GM18511 (cell line): ENCODE measurements around the gene NSMCE4A.
"Not testable (repeated sequence)": the region's sequence is repeated elsewhere in the genome, so short reads cannot be mapped to it uniquely, and the experiment has no call there.

Experiments used
- ATAC-seq: cut with Tn5 transposase; IDR thresholded peaks from one replicate; pipeline ENCODE4 v1.9.1; 2021; ENCODE audit warnings: mild to moderate bottlenecking, moderate library complexity; ENCODE audit not compliant: unreplicated experiment

Gene NSMCE4A

GRCh38 chr10:121936295-121936694, 38.7 kb downstream of the NSMCE4A start:
- ATAC-seq, result no peak

GRCh38 chr10:121935702-121936101, 39.3 kb downstream of the NSMCE4A start:
- ATAC-seq, result no peak

- not testable (repeated sequence) for ATAC-seq
These were observed 44.5 kb downstream of the NSMCE4A start for GRCh38 chr10:121930268-121931085.

- ATAC-seq, result not testable (repeated sequence)
These were observed 45.3 kb downstream of the NSMCE4A start for GRCh38 chr10:121929585-121930267.

GRCh38 chr10:121928528-121928884, 46.5 kb downstream of the NSMCE4A start:
- peak; percentile 21 for ATAC-seq

- peak; percentile 89 for ATAC-seq
These were observed 47.0 kb downstream of the NSMCE4A start, which contains the start of gene ATE1 for GRCh38 chr10:121927841-121928527. Gene ATE1, minus strand, starts transcription at chr10:121928031. Its CDS starts 82 bp downstream, at chr10:121927949.

- peak; percentile 43 for ATAC-seq
These were observed 47.6 kb downstream of the NSMCE4A start for GRCh38 chr10:121927318-121927840.

GRCh38 chr10:121926671-121927317, 48.2 kb downstream of the NSMCE4A start:
- peak; percentile 11 for ATAC-seq

- ATAC-seq, result no peak
These were observed 48.9 kb downstream of the NSMCE4A start for GRCh38 chr10:121926157-121926556.

- ATAC-seq, result no peak
These were observed 53.6 kb downstream of the NSMCE4A start for GRCh38 chr10:121921238-121921931.

GRCh38 chr10:121919666-121920065, 55.4 kb downstream of the NSMCE4A start:
- no peak for ATAC-seq

GRCh38 chr10:121918800-121919199, 56.2 kb downstream of the NSMCE4A start:
- ATAC-seq, result not testable (repeated sequence)

GRCh38 chr10:121914661-121915060, 60.4 kb downstream of the NSMCE4A start:
- ATAC-seq, result no peak

GRCh38 chr10:121911421-121911697, 63.7 kb downstream of the NSMCE4A start:
- ATAC-seq, result no peak

GRCh38 chr10:121910673-121911420, 64.2 kb downstream of the NSMCE4A start:
- peak; percentile 72 for ATAC-seq
